Mesodermal cell (in vitro differentiated cells): ENCODE measurements around the gene MARK3.

Experiments
- H3K27ac ChIP-seq: 2 replicates; pipeline ENCODE4 v1.7.0; 2013; ENCODE audit warnings: mild to moderate bottlenecking, low read depth, low read length, moderate library complexity; ENCODE audit not compliant: severe bottlenecking
- H3K36me3 ChIP-seq: 2 replicates; pipeline ENCODE4 v1.7.1; 2013; ENCODE audit warnings: mild to moderate bottlenecking, low read length, moderate library complexity; ENCODE audit not compliant: control insufficient read depth, insufficient read depth
- H3K4me1 ChIP-seq: one replicate; pipeline ENCODE4 v1.7.1; 2013; ENCODE audit warnings: mild to moderate bottlenecking, low read length; ENCODE audit not compliant: insufficient read depth, control insufficient read depth, poor library complexity, severe bottlenecking
- H3K4me3 ChIP-seq: 2 replicates; pipeline ENCODE4 v1.7.0; 2013; ENCODE audit warnings: low read length, control low read depth, mild to moderate bottlenecking; ENCODE audit not compliant: insufficient read depth, poor library complexity, severe bottlenecking; ENCODE audit errors: extremely low read depth
- H3K9me3 ChIP-seq: 2 replicates; pipeline ENCODE4 v1.7.1; 2013; ENCODE audit warnings: mild to moderate bottlenecking, low read length, moderate library complexity; ENCODE audit not compliant: control insufficient read depth
- WGBS, 2 experiments: methylation state at CpG; one replicate each; pipeline ENCODE4 v1.1.5; 2013; ENCODE audit warnings: missing lambda C conversion rate in 2 of 2; ENCODE audit not compliant: insufficient coverage in 2 of 2; 5-methylcytosine and 5-hydroxymethylcytosine counted together

MARK3 gene

DNA sequence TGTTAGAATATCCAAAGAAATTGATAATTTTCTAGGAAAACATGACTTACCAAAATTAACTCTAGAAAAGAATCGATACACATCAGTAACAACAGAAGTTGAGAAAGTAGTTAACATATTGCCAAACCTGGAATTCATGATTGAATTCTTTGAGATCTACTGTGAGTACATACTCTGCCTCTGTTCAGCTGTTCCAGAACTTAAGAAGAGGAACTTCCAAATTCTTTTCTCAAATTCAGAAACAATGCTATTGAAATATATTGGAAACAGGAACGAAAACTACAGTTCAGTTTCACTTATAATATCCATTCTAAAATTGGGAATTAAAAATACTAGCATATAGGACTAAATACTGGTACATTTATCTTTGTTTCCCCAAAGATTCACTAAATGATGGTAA, 57.9 kb downstream of the MARK3 start:
- peak overlapping the region; percentile 29 for H3K27ac ChIP-seq

DNA sequence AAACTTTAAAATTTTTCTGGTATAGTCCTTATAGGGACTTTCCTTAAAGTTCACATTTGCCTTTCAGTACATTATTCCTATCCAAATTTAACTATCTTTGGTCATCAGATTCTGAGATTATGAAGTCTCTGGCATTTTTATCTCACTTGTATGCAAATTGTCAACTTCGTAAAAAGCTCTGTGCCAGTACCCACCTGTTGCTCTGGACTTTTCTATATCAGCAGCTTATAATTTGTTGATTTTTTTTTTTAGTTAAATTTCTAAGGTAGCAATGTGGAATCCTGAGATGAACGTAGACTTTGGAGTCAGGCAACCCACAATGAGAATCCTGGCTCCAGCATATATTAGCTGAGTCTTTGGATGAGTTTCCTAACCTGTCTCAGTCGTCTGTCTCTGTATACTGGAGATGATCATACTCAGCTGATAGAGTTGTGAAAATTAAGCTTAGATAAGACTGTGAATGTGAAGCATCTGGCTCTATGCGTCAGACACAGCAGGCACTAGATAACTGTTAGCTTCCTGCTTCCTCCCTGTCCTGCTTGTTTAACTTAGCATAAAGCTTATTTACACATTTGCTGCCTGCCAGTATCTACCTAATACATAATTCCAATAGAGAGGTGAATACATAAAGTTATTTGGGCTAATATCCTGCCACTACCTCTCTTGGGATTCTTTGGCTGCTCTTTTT, 59.8 kb downstream of the MARK3 start:
- 70 to 80% methylated on average over 2 of the region's 4 CpGs for WGBS, 2 experiments
- Histone ChIP-seq H3K27ac (peak overlapping the region; percentile 76), H3K4me3 (no peak overlapping the region), H3K4me1 (peaks cover 43% of the 10 kb centered on the region), H3K36me3 (peaks cover 29% of the 10 kb centered on the region), H3K9me3 (no peaks in the 10 kb centered on the region)

More for the DNA sequence above, 57.9 kb downstream of the MARK3 start:
- WGBS, 2 experiments = no CpG with 5 or more reads among the region's 2 CpGs
- no peaks in the 10 kb centered on the region for H3K9me3 ChIP-seq
- no peak overlapping the region for H3K4me3 ChIP-seq
- H3K36me3 ChIP-seq = peaks cover 47% of the 10 kb centered on the region
- peaks cover 41% of the 10 kb centered on the region for H3K4me1 ChIP-seq

DNA sequence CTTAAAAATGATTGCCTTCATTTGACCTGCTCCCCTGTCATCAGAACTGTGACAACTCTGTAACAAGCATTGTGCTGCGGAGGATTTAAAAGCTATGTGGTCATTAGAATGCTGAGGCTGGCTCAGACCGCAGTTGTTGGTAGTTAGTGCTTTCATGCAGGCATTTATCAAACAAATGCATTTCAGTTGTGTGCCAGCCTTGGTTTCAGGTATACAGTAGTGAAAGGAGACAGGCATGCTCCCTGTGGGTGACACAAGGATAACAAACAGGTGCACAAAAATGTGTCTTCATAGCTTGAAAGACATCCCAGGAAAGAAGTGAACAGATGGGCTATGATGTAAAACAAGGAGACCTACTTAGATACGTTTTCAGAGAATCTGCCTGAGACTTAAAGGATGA, 60.6 kb downstream of the MARK3 start:
- WGBS, 2 experiments = 86% methylated on average over 2 to 3 of the region's 3 CpGs
- peak overlapping the region; percentile 76 for H3K27ac ChIP-seq
- H3K9me3 ChIP-seq = no peaks in the 10 kb centered on the region
- no peak overlapping the region for H3K4me3 ChIP-seq
- H3K4me1 ChIP-seq = peaks cover 43% of the 10 kb centered on the region
- peaks cover 24% of the 10 kb centered on the region for H3K36me3 ChIP-seq

DNA sequence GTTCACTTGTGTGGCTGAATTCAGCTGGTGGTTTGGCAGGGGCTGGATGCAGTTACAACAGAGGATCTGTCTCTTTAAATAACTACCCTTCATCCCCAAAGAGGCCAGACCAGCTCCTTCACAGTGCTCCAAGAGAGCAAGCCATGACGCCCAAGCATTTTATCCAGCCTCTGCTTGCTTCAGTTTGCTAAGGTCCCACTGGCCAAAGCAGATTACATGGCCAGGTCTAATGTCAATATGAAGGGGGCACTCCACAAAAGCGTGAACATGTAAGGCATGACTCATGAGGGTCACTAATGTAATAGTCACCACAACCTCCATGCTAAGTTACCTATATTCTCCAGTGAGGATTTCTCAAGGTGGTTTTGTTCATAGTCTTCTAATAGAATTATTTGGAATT, 62.9 kb downstream of the MARK3 start:
- Histone ChIP-seq H3K4me1 (peaks cover 36% of the 10 kb centered on the region), H3K9me3 (no peaks in the 10 kb centered on the region), H3K36me3 (peaks cover 33% of the 10 kb centered on the region), H3K27ac (no peak overlapping the region), H3K4me3 (no peak overlapping the region)
- 75 to 89% methylated on average over 1 to 2 of the region's 2 CpGs for WGBS, 2 experiments

DNA sequence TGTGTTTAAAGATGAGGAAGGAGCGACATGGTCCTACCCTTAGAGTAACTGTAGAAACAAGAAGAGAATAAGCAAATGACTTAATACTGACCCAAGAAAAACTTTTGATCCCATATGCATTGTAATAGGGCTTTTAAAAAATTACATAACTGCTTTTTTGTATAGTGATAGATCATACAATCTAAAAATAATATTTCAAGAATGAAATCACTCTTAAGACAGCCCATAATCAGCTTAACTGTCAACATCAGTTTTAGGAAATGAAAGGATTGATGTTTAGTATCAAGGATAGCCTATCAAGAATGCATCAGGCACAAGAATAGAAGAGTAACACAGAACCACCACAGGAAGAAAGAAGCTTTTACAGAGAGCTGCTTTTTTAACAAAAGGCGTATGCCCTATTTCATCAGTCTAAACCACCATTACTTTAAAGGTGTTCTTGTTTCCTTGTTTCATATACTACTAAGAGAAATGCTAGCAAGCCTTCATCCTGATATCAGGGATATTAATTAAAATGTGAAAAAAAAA, 64.5 kb downstream of the MARK3 start:
- Histone ChIP-seq H3K4me3 (no peak overlapping the region), H3K27ac (no peak overlapping the region), H3K36me3 (peaks cover 40% of the 10 kb centered on the region), H3K9me3 (no peaks in the 10 kb centered on the region), H3K4me1 (peaks cover 31% of the 10 kb centered on the region)
- no CpG with 5 or more reads among the region's 2 CpGs for WGBS, 2 experiments

DNA sequence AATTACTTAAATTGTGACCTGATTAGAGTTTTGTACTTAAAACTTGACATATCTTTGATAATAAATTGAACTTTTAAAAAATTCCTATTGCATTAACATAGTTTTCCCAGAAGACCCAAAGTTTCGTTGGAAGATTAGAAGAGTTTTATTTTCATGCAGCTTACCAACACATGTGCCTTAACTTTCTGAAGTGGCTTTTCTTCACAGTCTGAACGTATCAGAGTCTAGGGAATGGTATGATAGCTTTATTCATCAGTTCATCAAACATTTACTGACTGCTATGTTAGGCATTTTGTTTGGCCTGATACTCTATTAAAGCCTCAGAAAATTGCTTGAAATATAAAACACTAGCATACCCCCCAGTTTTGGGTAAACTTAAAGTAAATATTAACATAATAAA, 65.2 kb downstream of the MARK3 start:
- WGBS, 2 experiments = no CpG with 5 or more reads among the region's 2 CpGs
- Histone ChIP-seq H3K27ac (no peak overlapping the region), H3K36me3 (peaks cover 42% of the 10 kb centered on the region), H3K9me3 (no peaks in the 10 kb centered on the region), H3K4me1 (peaks cover 24% of the 10 kb centered on the region), H3K4me3 (no peak overlapping the region)

DNA sequence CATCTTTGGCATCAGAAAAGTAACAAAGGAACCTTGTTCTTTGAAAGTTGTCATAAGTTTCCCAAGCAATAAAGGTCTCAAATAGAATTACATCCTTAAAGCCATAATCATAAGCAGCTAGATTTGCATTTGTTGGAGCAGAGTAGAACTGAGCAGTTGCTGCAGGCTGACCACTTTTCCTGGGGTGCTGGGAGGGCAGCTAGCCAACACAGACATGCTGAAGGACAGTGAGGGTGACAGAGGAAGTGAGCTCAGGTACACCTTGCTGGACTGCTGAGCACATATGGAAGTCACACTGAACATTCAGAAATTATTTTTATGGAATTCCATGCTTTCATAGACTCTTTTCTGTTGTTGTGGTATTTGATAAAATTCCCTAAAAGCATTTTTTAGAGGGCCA, 66.2 kb downstream of the MARK3 start:
- Histone ChIP-seq H3K27ac (no peak overlapping the region), H3K4me1 (peaks cover 18% of the 10 kb centered on the region), H3K4me3 (no peak overlapping the region), H3K36me3 (peaks cover 42% of the 10 kb centered on the region), H3K9me3 (no peaks in the 10 kb centered on the region)

DNA sequence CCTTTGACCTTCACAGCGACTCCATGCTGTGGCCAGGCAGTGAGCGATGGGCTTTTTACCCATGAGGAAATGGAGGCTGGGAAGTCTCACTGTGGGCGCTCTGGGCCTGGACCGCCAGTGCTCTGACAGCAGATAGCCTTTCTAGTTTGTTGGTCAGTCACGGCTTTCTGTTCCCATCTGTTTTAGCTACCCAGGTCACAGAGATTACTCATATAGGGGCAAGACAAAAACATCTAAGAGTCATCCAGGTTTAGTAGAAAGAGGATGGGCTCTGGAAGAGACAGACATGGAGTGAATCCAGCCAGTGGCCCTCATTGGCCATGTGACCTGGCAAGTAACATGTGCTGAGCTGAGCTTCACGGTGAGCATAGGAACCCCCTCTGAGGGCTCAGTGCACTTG, 68.6 kb downstream of the MARK3 start:
- Histone ChIP-seq H3K36me3 (peaks cover 51% of the 10 kb centered on the region), H3K9me3 (no peaks in the 10 kb centered on the region), H3K27ac (no peak overlapping the region), H3K4me3 (no peak overlapping the region), H3K4me1 (no peaks in the 10 kb centered on the region)
- 100% methylated on average over 1 to 6 of the region's 6 CpGs for WGBS, 2 experiments

DNA sequence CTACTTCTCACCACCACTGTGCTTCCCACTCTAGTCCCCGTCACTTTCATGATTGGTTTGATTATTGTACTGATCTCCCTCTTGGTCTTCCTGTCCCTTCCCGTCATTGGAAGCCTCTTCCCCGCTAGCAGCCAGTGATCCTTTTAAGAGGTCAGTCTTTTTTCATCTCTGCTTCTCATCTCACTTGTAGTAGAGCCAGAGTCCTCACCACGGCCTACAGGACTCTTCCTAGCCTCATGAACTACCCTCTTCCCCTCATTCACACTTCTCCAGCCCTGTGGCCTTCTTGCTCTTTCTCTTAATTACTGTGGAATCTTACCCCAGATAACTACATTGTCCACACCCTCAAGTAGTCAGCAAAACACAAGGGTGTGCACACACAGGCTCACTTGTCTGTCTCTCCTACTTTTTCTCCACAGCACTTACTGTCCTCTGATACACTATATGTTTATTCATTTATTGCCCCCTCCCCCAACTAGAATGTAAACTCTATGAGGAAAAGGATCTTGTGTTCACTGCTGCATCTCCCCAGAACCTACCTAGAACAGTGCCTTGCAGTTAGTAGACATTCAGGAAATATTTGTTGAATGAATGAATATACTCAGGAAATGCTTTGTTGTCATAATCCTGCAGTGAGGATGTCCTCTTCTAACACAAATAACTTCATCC, 71.1 kb downstream of the MARK3 start:
- H3K36me3 ChIP-seq = peaks cover 65% of the 10 kb centered on the region
- H3K4me1 ChIP-seq = no peaks in the 10 kb centered on the region
- 57 to 70% methylated on average over 3 to 4 of the region's 4 CpGs for WGBS, 2 experiments
- no peak overlapping the region for H3K4me3 ChIP-seq
- peak overlapping the region; percentile 51 for H3K27ac ChIP-seq
- H3K9me3 ChIP-seq = no peaks in the 10 kb centered on the region

DNA sequence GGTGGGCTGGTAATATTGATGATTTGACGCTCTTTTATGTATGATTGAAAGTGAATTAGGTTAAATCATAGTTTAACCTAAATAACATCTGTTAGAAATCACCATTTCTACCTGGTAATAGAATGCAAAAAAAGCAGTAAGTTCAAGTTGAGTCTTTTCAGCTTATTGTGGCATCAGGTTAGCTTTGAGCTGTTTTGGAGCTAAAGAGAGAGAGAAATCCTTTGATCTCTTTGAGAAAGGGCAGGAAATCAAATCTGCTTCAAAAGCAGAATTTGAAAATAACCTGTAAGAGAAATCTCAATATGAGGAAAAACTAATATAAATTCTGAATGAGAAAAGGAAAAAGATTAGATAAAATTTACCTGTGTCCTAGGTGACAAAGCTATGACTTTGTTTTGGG, 75.2 kb downstream of the MARK3 start:
- H3K4me3 ChIP-seq = no peak overlapping the region
- H3K4me1 ChIP-seq = no peaks in the 10 kb centered on the region
- no peaks in the 10 kb centered on the region for H3K9me3 ChIP-seq
- H3K36me3 ChIP-seq = peaks cover 74% of the 10 kb centered on the region
- WGBS, 2 experiments = no CpG with 5 or more reads among the region's 1 CpG
- H3K27ac ChIP-seq = no peak overlapping the region

DNA sequence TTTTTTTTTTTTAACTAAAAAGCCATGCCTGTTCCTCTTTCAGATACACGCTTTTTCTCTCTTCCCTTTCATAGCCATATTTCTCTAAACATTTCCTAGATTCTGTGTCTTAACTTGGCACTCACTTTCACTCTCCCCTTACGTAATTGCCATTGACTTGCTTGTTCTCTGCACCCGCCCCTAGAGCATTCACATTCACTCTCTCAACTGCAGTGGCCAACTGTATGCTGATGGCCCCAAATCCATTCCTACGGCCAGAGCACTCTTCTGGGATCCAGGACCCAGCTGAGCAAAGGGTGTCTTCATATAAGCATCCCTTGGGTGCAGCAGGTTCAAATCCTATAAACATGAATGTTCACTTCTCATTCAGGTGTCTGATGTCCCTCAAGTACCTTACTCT, 77.9 kb downstream of the MARK3 start:
- no peaks in the 10 kb centered on the region for H3K4me1 ChIP-seq
- H3K9me3 ChIP-seq = no peaks in the 10 kb centered on the region
- peaks cover 89% of the 10 kb centered on the region for H3K36me3 ChIP-seq
- 93 to 96% methylated on average over 3 to 4 of the region's 4 CpGs for WGBS, 2 experiments
- H3K4me3 ChIP-seq = no peak overlapping the region
- no peak overlapping the region for H3K27ac ChIP-seq
